MM.1S (cell line): Measurements from ENCODE around the gene KCNT1.

ENCODE experiments used
- EZH2 ChIP-seq: fragments of 300-600 bp; sonication (generic); optimal IDR thresholded peaks from 2 replicates; pipeline ENCODE3; 2017; ENCODE audit warnings: low read depth, mild to moderate bottlenecking, antibody characterized with exemption, low read length, mixed read lengths
- EZH2phosphoT487 ChIP-seq: fragments of 300-600 bp; sonication (generic); IDR thresholded peaks from 2 replicates; pipeline ENCODE4 v1.6.1; 2018; ENCODE audit warnings: antibody characterized with exemption, low read length
- TF ChIP-seq, protein P1 (sequence below): fragments of 300-600 bp; sonication (generic); IDR thresholded peaks from 2 replicates; pipeline ENCODE4 v1.5.1; 2016; ENCODE audit warnings: antibody characterized with exemption, low read length, mixed read lengths

DNA sequence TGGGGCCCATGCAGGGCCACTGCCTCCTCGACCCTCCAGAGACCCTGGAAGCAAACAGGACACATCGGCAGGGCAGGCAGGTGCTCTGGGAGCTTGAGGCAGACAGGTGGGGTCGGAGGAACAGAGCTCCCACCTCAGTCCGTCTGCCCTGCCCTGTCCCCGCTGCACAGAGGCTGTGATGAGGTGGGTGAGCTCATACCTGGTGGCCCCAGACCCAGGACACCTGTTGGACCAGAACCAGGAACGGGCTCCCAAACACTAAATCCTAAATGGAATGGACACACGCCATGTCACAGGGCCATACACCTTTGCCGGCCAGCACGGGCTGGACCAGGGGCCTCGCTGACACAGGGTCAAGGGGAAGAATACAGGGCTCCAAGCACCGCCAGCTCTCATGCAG is 8.2 kb upstream of the KCNT1 start:
- TF ChIP-seq, protein P1, sequence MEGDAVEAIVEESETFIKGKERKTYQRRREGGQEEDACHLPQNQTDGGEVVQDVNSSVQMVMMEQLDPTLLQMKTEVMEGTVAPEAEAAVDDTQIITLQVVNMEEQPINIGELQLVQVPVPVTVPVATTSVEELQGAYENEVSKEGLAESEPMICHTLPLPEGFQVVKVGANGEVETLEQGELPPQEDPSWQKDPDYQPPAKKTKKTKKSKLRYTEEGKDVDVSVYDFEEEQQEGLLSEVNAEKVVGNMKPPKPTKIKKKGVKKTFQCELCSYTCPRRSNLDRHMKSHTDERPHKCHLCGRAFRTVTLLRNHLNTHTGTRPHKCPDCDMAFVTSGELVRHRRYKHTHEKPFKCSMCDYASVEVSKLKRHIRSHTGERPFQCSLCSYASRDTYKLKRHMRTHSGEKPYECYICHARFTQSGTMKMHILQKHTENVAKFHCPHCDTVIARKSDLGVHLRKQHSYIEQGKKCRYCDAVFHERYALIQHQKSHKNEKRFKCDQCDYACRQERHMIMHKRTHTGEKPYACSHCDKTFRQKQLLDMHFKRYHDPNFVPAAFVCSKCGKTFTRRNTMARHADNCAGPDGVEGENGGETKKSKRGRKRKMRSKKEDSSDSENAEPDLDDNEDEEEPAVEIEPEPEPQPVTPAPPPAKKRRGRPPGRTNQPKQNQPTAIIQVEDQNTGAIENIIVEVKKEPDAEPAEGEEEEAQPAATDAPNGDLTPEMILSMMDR, result no peak
- TF ChIP-seq EZH2 (no peak), EZH2phosphoT487 (no peak)
